ENCODE results near the gene STK35. TPM values are rescaled to one million over a fixed set of nuclear protein-coding genes. Genes with fewer than 3 reads are reported as not detected.

Gene STK35
- total and polyA plus RNA-seq, 9 of the 15 experiments (the other 6 are each of a cell fraction or from before 2014, with no cell fraction given): 1.0 to 11.0 (median 6.3) TPM

DNA sequence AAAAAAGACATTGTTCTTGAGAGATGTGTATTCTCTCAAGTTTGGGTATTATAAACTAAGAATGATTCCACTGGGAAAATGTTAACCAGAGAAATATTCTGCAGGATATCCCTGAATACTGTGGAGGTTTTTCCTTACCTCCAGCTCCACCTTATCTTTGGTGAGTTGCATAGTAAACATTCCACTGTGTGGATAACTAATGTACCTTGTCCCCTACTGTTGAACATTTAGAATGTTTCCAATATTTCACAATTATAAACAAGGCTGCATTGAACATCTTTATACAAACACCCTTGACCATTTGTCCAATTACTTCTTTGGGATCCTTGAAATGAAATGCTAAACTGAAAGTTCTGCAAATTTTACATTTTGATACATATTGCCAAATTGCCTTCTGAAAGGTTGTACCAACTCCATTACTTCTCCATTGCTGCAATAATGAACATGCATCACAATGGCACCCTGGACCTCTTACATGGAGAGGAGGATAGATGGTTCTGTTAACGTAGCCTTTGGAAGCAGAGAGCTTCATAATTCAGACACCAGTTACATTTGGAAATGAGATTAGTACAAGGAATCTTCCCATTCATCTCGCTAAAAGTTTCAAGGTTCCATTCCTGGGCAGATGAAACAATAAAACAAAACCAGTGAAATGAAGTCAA, 35.0 kb upstream of the STK35 start (continued):
- TF ChIP-seq, protein P1, sequence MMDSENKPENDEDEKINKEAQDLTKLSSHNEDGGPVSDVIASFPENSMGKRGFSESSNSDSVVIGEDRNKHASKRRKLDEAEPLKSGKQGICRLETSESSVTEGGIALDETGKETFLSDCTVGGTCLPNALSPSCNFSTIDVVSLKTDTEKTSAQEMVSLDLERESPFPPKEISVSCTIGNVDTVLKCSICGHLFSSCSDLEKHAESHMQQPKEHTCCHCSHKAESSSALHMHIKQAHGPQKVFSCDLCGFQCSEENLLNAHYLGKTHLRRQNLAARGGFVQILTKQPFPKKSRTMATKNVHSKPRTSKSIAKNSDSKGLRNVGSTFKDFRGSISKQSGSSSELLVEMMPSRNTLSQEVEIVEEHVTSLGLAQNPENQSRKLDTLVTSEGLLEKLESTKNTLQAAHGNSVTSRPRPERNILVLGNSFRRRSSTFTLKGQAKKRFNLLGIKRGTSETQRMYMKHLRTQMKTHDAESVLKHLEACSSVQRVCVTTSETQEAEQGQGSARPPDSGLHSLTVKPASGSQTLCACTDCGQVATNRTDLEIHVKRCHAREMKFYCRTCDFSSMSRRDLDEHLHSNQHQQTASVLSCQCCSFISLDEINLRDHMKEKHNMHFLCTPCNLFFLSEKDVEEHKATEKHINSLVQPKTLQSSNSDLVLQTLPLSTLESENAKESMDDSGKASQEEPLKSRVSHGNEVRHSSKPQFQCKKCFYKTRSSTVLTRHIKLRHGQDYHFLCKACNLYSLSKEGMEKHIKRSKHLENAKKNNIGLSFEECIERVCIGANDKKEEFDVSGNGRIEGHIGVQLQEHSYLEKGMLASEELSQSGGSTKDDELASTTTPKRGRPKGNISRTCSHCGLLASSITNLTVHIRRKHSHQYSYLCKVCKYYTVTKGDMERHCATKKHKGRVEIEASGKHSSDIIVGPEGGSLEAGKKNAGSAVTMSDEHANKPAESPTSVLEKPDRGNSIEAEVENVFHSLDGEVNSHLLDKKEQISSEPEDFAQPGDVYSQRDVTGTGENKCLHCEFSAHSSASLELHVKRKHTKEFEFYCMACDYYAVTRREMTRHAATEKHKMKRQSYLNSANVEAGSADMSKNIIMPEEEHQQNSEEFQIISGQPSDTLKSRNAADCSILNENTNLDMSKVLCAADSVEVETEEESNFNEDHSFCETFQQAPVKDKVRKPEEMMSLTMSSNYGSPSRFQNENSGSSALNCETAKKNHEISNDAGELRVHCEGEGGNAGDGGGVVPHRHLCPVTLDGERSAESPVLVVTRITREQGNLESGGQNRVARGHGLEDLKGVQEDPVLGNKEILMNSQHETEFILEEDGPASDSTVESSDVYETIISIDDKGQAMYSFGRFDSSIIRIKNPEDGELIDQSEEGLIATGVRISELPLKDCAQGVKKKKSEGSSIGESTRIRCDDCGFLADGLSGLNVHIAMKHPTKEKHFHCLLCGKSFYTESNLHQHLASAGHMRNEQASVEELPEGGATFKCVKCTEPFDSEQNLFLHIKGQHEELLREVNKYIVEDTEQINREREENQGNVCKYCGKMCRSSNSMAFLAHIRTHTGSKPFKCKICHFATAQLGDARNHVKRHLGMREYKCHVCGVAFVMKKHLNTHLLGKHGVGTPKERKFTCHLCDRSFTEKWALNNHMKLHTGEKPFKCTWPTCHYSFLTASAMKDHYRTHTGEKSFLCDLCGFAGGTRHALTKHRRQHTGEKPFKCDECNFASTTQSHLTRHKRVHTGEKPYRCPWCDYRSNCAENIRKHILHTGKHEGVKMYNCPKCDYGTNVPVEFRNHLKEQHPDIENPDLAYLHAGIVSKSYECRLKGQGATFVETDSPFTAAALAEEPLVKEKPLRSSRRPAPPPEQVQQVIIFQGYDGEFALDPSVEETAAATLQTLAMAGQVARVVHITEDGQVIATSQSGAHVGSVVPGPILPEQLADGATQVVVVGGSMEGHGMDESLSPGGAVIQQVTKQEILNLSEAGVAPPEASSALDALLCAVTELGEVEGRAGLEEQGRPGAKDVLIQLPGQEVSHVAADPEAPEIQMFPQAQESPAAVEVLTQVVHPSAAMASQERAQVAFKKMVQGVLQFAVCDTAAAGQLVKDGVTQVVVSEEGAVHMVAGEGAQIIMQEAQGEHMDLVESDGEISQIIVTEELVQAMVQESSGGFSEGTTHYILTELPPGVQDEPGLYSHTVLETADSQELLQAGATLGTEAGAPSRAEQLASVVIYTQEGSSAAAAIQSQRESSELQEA (IDR thresholded peaks at IDR 0.05; ENCODE audit: low read depth): no peak
- TF ChIP-seq, protein P2, sequence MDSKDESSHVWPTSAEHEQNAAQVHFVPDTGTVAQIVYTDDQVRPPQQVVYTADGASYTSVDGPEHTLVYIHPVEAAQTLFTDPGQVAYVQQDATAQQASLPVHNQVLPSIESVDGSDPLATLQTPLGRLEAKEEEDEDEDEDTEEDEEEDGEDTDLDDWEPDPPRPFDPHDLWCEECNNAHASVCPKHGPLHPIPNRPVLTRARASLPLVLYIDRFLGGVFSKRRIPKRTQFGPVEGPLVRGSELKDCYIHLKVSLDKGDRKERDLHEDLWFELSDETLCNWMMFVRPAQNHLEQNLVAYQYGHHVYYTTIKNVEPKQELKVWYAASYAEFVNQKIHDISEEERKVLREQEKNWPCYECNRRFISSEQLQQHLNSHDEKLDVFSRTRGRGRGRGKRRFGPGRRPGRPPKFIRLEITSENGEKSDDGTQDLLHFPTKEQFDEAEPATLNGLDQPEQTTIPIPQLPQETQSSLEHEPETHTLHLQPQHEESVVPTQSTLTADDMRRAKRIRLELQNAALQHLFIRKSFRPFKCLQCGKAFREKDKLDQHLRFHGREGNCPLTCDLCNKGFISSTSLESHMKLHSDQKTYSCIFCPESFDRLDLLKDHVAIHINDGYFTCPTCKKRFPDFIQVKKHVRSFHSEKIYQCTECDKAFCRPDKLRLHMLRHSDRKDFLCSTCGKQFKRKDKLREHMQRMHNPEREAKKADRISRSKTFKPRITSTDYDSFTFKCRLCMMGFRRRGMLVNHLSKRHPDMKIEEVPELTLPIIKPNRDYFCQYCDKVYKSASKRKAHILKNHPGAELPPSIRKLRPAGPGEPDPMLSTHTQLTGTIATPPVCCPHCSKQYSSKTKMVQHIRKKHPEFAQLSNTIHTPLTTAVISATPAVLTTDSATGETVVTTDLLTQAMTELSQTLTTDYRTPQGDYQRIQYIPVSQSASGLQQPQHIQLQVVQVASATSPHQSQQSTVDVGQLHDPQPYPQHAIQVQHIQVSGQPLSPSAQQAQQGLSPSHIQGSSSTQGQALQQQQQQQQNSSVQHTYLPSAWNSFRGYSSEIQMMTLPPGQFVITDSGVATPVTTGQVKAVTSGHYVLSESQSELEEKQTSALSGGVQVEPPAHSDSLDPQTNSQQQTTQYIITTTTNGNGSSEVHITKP (IDR thresholded peaks at IDR 0.05; ENCODE audit: partially characterized antibody): no peak
- TF ChIP-seq HMG20B (CRISPR knock-in tag; IDR thresholded peaks at IDR 0.05) (no peak), NFIC (IDR thresholded peaks at IDR 0.05) (no peak), GTF2E2 (tag; IDR thresholded peaks at IDR 0.05) (no peak)
